Measurements from ENCODE around the gene NFATC3.

Gene NFATC3

GRCh38 chr16:68234188-68235107 lies 149.3 kb downstream of the NFATC3 start:
- Mint-ChIP-seq H3K9me3 (no peaks in the 10 kb centered on the region), H3K4me1 (peaks cover 26 to 46% of the 10 kb centered on the region in 2 donors), H3K27ac (peak overlapping the region; percentile 72), H3K27me3 (no peaks in the 10 kb centered on the region), H3K4me3 (peak overlapping the region; percentile 49 to 59), H3K36me3 (peaks cover 0 to 17% of the 10 kb centered on the region in 2 donors)
- ATAC-seq (replicated peaks) = no peak
- no peak for DNase-seq

DNA sequence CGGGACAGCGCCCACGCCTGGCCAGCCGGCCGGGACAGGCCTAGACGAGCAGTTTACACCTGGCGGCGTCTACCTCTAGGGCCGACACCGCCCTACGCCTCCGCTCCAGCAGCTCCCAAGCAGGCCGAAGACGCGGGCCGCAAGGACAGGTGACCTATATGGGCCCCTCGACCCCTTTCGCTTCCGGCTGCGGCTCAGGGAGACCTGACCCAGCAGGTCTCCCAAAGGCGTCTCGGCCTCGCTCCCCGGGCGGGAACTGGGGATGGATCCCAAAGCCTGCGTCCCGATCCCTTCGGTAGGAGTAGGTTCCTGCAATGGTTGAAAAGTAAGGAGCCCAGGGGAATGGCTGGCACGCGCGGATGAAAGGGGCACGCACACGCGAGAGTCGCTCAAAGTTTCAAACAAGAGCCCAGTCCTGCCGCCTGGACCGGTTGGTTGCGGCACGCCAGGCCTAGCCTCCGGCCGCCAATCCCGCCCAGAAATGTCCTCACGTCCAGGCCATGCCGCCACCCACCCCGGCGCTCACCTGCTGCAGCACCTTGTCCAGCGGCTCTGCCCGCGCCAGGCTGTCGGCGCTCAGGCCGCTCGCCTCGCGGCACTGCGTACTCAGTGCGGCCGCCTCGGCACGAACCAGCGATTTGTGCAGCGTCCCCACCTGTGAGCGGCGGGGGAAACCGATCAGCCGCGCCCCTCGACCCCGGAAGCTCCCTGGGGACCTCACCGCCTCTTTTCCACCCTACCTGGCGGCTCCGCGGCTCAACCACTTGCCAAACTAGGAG lies 150.1 kb downstream of the NFATC3 start:
- H3K9me3 Mint-ChIP-seq = no peaks in the 10 kb centered on the region
- peak overlapping the region; percentile 69 for H3K27ac Mint-ChIP-seq

GRCh38 chr16:68235887-68236136 lies 150.6 kb downstream of the NFATC3 start, which contains the start of gene ESRP2:
Gene ESRP2, minus strand, starts transcription at chr16:68236127. Its CDS starts 82 bp downstream, at chr16:68236045.
- Mint-ChIP-seq H3K27ac (peak within 1 kb of the TSS; percentile 90), H3K9me3 (no peaks in the 10 kb centered on the region), H3K27me3 (no peaks in the 10 kb centered on the region), H3K4me1 (peaks cover 28 to 52% of the 10 kb centered on the region in 2 donors), H3K36me3 (peaks cover 0 to 4% of the 10 kb centered on the region in 2 donors), H3K4me3 (peak within 1 kb of the TSS; percentile 86)
- DNase-seq = no peak
- no peak for ATAC-seq (replicated peaks)

More for the DNA sequence above, 150.1 kb downstream of the NFATC3 start:
- DNase-seq (no peak), ATAC-seq (replicated peaks) (no peak)
- Mint-ChIP-seq H3K27me3 (no peaks in the 10 kb centered on the region), H3K4me1 (peaks cover 28 to 52% of the 10 kb centered on the region in 2 donors), H3K4me3 (peak overlapping the region; percentile 51 to 68), H3K36me3 (peaks cover 0 to 9% of the 10 kb centered on the region in 2 donors)

DNA sequence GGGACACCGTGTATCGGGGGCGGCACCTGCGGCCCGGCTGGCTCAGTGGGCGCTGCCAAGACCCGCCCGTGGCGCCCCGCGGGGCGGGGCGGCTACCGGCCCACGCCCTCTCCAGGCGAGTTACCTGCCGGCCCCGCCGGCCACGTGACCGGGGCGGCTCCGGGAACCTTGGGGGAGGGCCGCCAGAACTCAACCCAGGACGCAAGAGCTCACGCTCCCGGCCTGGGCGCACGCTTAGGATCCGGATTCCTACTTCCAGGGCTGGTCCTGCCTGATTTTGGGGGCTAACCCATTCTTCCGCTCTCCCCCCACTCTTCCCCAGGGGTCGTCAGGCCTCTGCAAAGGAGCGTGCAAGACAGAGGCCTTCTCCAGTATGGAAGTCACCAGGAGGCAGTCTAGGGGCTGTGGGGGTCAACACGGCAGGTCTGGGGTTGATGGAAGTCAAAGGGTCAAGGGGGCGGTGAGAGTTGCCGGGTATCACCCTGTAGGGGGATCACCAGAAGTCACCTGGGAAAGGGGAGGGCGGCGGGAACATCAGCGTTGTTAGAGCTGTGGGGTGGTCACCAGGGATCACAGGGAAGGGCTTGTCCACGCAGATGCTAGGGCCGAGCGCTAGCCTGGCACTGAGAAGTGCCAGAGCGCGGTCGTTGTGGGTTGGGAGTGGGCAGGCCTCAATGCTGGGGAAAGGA lies 151.1 kb downstream of the NFATC3 start:
- Mint-ChIP-seq H3K4me1 (peaks cover 28 to 52% of the 10 kb centered on the region in 2 donors), H3K4me3 (peak overlapping the region; percentile 86), H3K27ac (peak overlapping the region; percentile 90), H3K36me3 (peaks cover 0 to 3% of the 10 kb centered on the region in 2 donors), H3K27me3 (no peaks in the 10 kb centered on the region), H3K9me3 (no peaks in the 10 kb centered on the region)
- DNase-seq (peak; percentile 38), ATAC-seq (replicated peaks) (peak; percentile 14 to 21)

- ATAC-seq (replicated peaks) (peak; percentile 13 to 22), DNase-seq (no peak)
- peaks cover 26 to 52% of the 10 kb centered on the region in 2 donors for H3K4me1 Mint-ChIP-seq
- H3K9me3 Mint-ChIP-seq = no peaks in the 10 kb centered on the region
- H3K27me3 Mint-ChIP-seq = no peaks in the 10 kb centered on the region
- peak overlapping the region; percentile 86 for H3K4me3 Mint-ChIP-seq
- H3K36me3 Mint-ChIP-seq = peaks cover 0 to 3% of the 10 kb centered on the region in 2 donors
- peak overlapping the region; percentile 90 for H3K27ac Mint-ChIP-seq
Observed at GRCh38 chr16:68236826-68237242, 151.7 kb downstream of the NFATC3 start.

- Mint-ChIP-seq H3K9me3 (no peaks in the 10 kb centered on the region), H3K4me1 (peaks cover 26 to 51% of the 10 kb centered on the region in 2 donors), H3K27ac (peak overlapping the region; percentile 90), H3K4me3 (peak overlapping the region; percentile 86), H3K36me3 (peaks cover 0 to 3% of the 10 kb centered on the region in 2 donors), H3K27me3 (no peaks in the 10 kb centered on the region)
- DNase-seq (peak; percentile 95), ATAC-seq (replicated peaks) (peak; percentile 79 to 82)
Observed at GRCh38 chr16:68237243-68238028, 152.3 kb downstream of the NFATC3 start.

- no peak for DNase-seq
- ATAC-seq (replicated peaks) = peak in 1 of 2 donors; percentile 0
- no peaks in the 10 kb centered on the region for H3K27me3 Mint-ChIP-seq
- no peaks in the 10 kb centered on the region for H3K36me3 Mint-ChIP-seq
- H3K9me3 Mint-ChIP-seq = no peaks in the 10 kb centered on the region
- H3K4me1 Mint-ChIP-seq = peaks cover 23 to 46% of the 10 kb centered on the region in 2 donors
- peak overlapping the region; percentile 59 for H3K27ac Mint-ChIP-seq
- peak overlapping the region; percentile 86 for H3K4me3 Mint-ChIP-seq
Observed at GRCh38 chr16:68238029-68238345, 152.8 kb downstream of the NFATC3 start.

GRCh38 chr16:68242085-68242484 lies 156.9 kb downstream of the NFATC3 start:
- DNase-seq (no peak), ATAC-seq (replicated peaks) (no peak)
- Mint-ChIP-seq H3K4me1 (peaks cover 25 to 51% of the 10 kb centered on the region in 2 donors), H3K9me3 (no peaks in the 10 kb centered on the region), H3K4me3 (no peak overlapping the region), H3K27me3 (no peaks in the 10 kb centered on the region), H3K36me3 (peaks cover 2 to 3% of the 10 kb centered on the region in 2 donors), H3K27ac (no peak overlapping the region)

GRCh38 chr16:68242926-68243858 lies 158.0 kb downstream of the NFATC3 start:
- Mint-ChIP-seq H3K27me3 (no peaks in the 10 kb centered on the region), H3K4me3 (peak overlapping the region in 1 of 2 donors; percentile 100), H3K27ac (no peak overlapping the region), H3K9me3 (no peaks in the 10 kb centered on the region), H3K4me1 (peaks cover 26 to 55% of the 10 kb centered on the region in 2 donors), H3K36me3 (peaks cover 2 to 3% of the 10 kb centered on the region in 2 donors)
- no peak for ATAC-seq (replicated peaks)
- no peak for DNase-seq

DNA sequence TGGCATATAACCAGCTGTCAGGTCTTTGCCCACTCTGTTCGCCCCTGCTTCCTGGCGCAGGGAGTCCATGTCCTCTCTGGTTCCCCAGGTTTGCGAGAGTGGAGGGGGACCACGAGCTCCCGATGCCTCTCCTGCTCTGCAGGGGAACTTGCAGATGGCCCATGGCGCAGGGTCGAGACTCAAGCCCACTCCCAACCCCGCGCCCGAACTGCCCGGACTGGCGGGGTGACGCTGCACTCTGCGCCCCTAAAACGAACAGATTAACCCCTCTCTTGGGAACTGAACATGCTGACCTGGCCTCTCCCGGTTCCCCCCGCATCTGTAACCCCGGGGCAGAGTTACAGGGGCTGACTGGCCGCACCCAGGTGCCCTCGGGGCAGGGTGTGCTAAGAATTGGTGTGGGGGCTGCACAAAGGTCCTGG lies 159.3 kb downstream of the NFATC3 start:
- Mint-ChIP-seq H3K4me1 (peaks cover 23 to 48% of the 10 kb centered on the region in 2 donors), H3K9me3 (no peaks in the 10 kb centered on the region), H3K27ac (peak overlapping the region; percentile 96), H3K4me3 (peak overlapping the region; percentile 100), H3K27me3 (no peaks in the 10 kb centered on the region), H3K36me3 (peaks cover 6 to 7% of the 10 kb centered on the region in 2 donors)
- ATAC-seq (replicated peaks) (peak in 1 of 2 donors; percentile 1), DNase-seq (no peak)

- DNase-seq = peak; percentile 91
- H3K27ac Mint-ChIP-seq = peak within 1 kb of the TSS; percentile 96
- ATAC-seq (replicated peaks) = peak; percentile 93 to 97
- H3K9me3 Mint-ChIP-seq = no peaks in the 10 kb centered on the region
- H3K27me3 Mint-ChIP-seq = no peaks in the 10 kb centered on the region
- peak within 1 kb of the TSS; percentile 100 for H3K4me3 Mint-ChIP-seq
- H3K4me1 Mint-ChIP-seq = peaks cover 21 to 42% of the 10 kb centered on the region in 2 donors
- H3K36me3 Mint-ChIP-seq = peaks cover 10 to 11% of the 10 kb centered on the region in 2 donors
Observed at GRCh38 chr16:68244903-68245853, 160.0 kb downstream of the NFATC3 start, which contains the start of gene PLA2G15. Gene PLA2G15, plus strand, starts transcription at chr16:68245373. Its CDS starts 54 bp downstream, at chr16:68245427.

- ATAC-seq (replicated peaks) (no peak), DNase-seq (no peak)
- Mint-ChIP-seq H3K27me3 (no peaks in the 10 kb centered on the region), H3K4me1 (peaks cover 23 to 47% of the 10 kb centered on the region in 2 donors), H3K4me3 (peak overlapping the region; percentile 100), H3K36me3 (peaks cover 13 to 17% of the 10 kb centered on the region in 2 donors), H3K9me3 (no peaks in the 10 kb centered on the region), H3K27ac (peak overlapping the region; percentile 96)
Observed at GRCh38 chr16:68246121-68246520, 161.0 kb downstream of the NFATC3 start.
